Panc1 (cell line): Measurements from ENCODE around the gene CPLANE2. TPM values are rescaled to one million over a fixed set of nuclear protein-coding genes. Genes with fewer than 3 reads are reported as not detected.

ENCODE experiments used
- ATAC-seq: fragments of 200-7000 bp; cut with Tn5 transposase; 2 replicates; pipeline ENCODE4 v1.9.1; 2020; ENCODE audit warnings: mild to moderate bottlenecking, moderate library complexity
- BruUV-seq: library from RNA; stranded (reverse); fragments of 400-500 nt; replicated peaks from 2 replicates; lab custom pipeline; 2021; lab: Mats Ljungman, UMichigan
- CTCF ChIA-PET: fragments of 300-600 bp; sonication (Branson Sonifier 250); formaldehyde crosslinking; loops from one replicate; lab custom pipeline; 2022; ENCODE audit warnings: antibody characterized with exemption; lab: Charles Lee
- POLR2A ChIA-PET: fragments of 300-600 bp; sonication (Branson Sonifier 250); formaldehyde crosslinking; loops from one replicate; lab custom pipeline; 2022; ENCODE audit warnings: antibody characterized with exemption; lab: Charles Lee
- DNase-seq: peaks from one replicate; pipeline ENCODE4 v3.0.0-alpha.2; 2010; ENCODE audit warnings: low read depth, low spot score
- H3K27ac ChIP-seq: 2 replicates; pipeline ENCODE4 v1.5.1; 2011; ENCODE audit warnings: mild to moderate bottlenecking, low read length, inconsistent platforms
- H3K27me3 ChIP-seq: fragments of 200-500 bp; sonication (Bioruptor generic); 2 replicates; pipeline ENCODE4 v1.6.0; 2014; ENCODE audit warnings: low read length, inconsistent platforms; ENCODE audit not compliant: control insufficient read depth, insufficient read depth
- H3K36me3 ChIP-seq: fragments of 200-500 bp; sonication (Bioruptor generic); 2 replicates; pipeline ENCODE4 v1.5.1; 2014; ENCODE audit warnings: inconsistent platforms, mild to moderate bottlenecking, low read length, moderate library complexity; ENCODE audit not compliant: control insufficient read depth, insufficient read depth
- H3K4me1 ChIP-seq: 2 replicates; pipeline ENCODE4 v1.5.1; 2011; ENCODE audit warnings: inconsistent platforms, mild to moderate bottlenecking, low read length, moderate library complexity; ENCODE audit not compliant: control insufficient read depth, insufficient read depth
- H3K4me3 ChIP-seq, 2 experiments: 2 replicates each; pipeline ENCODE4 v1.5.1; 2011 to 2012; ENCODE audit warnings: low read depth in 2 of 2, low read length in 2 of 2, mild to moderate bottlenecking in 2 of 2, inconsistent platforms in 1 of 2, moderate library complexity in 1 of 2
- H3K9me3 ChIP-seq: fragments of 200-500 bp; sonication (Bioruptor generic); 2 replicates; pipeline ENCODE4 v1.5.1; 2014; ENCODE audit warnings: low read depth, mild to moderate bottlenecking, inconsistent platforms, low read length, moderate library complexity; ENCODE audit not compliant: control insufficient read depth, insufficient read depth
- CTCF ChIP-seq: fragments of 450-650 bp; IDR thresholded peaks from 2 replicates; pipeline ENCODE4 v1.5.1; 2017; ENCODE audit warnings: mild to moderate bottlenecking
- POLR2AphosphoS5 ChIP-seq: IDR thresholded peaks from 2 replicates; pipeline ENCODE4 v1.6.1; 2012; ENCODE audit warnings: mild to moderate bottlenecking, low read depth, low read length, moderate library complexity
- REST ChIP-seq, 2 experiments: IDR thresholded peaks; 2 replicates each; pipeline ENCODE4 v1.6.1; 2011 to 2012; ENCODE audit warnings: low read depth in 2 of 2, control low read depth in 1 of 2, low read length in 1 of 2, mild to moderate bottlenecking in 1 of 2, moderate library complexity in 1 of 2; ENCODE audit not compliant: insufficient read depth in 1 of 2
- SIN3A ChIP-seq: IDR thresholded peaks from 2 replicates; pipeline ENCODE4 v1.6.1; 2012; ENCODE audit warnings: low read depth, mild to moderate bottlenecking, low read length, moderate library complexity, borderline replicate concordance; ENCODE audit not compliant: insufficient read depth
- TCF7L2 ChIP-seq: IDR thresholded peaks from 2 replicates; pipeline ENCODE4 v1.6.1; 2011; ENCODE audit warnings: mild to moderate bottlenecking, low read depth, low read length, inconsistent platforms
- in situ Hi-C: cut with HindIII; loops from 2 replicates; pipeline ENCODE4 v1.10.0; 2016; ENCODE audit warnings: low sequenced_read_pairs, low pct_unique_long_range_greater_than_20kb
- intact Hi-C: fragments of 100-400 bp; cut with micrococcal nuclease; formaldehyde crosslinking; loops from one replicate; pipeline ENCODE4 v1.10.0; 2022; ENCODE audit not compliant: unreplicated experiment
- total RNA-seq: library from RNA; stranded (reverse); gene quantifications from one replicate; pipeline ENCODE4 v1.2.1, GENCODE V29; 2021; ENCODE audit not compliant: unreplicated experiment

The CPLANE2 gene
- total RNA-seq, 1 experiment from 2014 or later, result 17.8 TPM

- ChIA-PET CTCF (no interaction called here), POLR2A (no interaction called here)
- DNase-seq (no peak), ATAC-seq (no peak)
- BruUV-seq, result no TSS peak
- H3K9me3 ChIP-seq, result no peaks in the 10 kb centered on the region
- intact Hi-C loops (no loop called here), in situ Hi-C loops (no loop called here)
- H3K36me3 ChIP-seq, result no peaks in the 10 kb centered on the region
- 0 out of 2 replicates have a peak, but pooled peaks cover 5% of the 10 kb centered on the region for H3K4me1 ChIP-seq
- no peaks in the 10 kb centered on the region for H3K27me3 ChIP-seq
- H3K4me3 ChIP-seq, result no peak overlapping the region
- TF ChIP-seq POLR2AphosphoS5 (no peak), CTCF (no peak), SIN3A (no peak), REST (IDR thresholded peaks at IDR 0.05; ENCODE audit: insufficient read depth in 1 of 2, low read depth in 2 of 2, low read length in 1 of 2) (no peak), TCF7L2 (no peak)
- no peak overlapping the region for H3K27ac ChIP-seq
Observed at GRCh38 chr1:16221499-16221898, 15.5 kb downstream of the CPLANE2 start.

GRCh38 chr1:16219968-16220500, 16.9 kb downstream of the CPLANE2 start:
- CTCF ChIA-PET, result no interaction called here
- 0 out of 2 replicates have a peak, but pooled peaks cover 5% of the 10 kb centered on the region for H3K4me1 ChIP-seq
- H3K36me3 ChIP-seq, result no peaks in the 10 kb centered on the region
- intact Hi-C loops (no loop called here), in situ Hi-C loops (no loop called here)
- H3K27me3 ChIP-seq, result no peaks in the 10 kb centered on the region
- no peak for ATAC-seq
- no peak overlapping the region for H3K4me3 ChIP-seq
- H3K27ac ChIP-seq, result no peak overlapping the region
- no peak for TF ChIP-seq REST (IDR thresholded peaks at IDR 0.05; ENCODE audit: insufficient read depth in 1 of 2, low read depth in 2 of 2, low read length in 1 of 2)
- no peak for TF ChIP-seq POLR2AphosphoS5
- TF ChIP-seq CTCF, result no peak
- no peak for TF ChIP-seq SIN3A
- TF ChIP-seq TCF7L2, result no peak
- no peak for DNase-seq
- BruUV-seq, result no TSS peak
- no peaks in the 10 kb centered on the region for H3K9me3 ChIP-seq
- POLR2A ChIA-PET, result no interaction called here
